Ishikawa (cell line): ENCODE measurements around the gene PCP4L1.

ENCODE experiments used
- CEBPB ChIP-seq: IDR thresholded peaks from 2 replicates; pipeline ENCODE4 v1.6.1; 2012
- CREB1 ChIP-seq: IDR thresholded peaks from 2 replicates; pipeline ENCODE4 v1.6.1; 2012; ENCODE audit warnings: low read depth
- EGR1 ChIP-seq: IDR thresholded peaks from 2 replicates; pipeline ENCODE4 v1.6.1; 2012
- EP300 ChIP-seq: IDR thresholded peaks from 2 replicates; pipeline ENCODE4 v1.6.1; 2012; ENCODE audit warnings: borderline replicate concordance
- FOXM1 ChIP-seq: IDR thresholded peaks from 2 replicates; pipeline ENCODE4 v1.6.1; 2012; ENCODE audit warnings: low read depth, borderline replicate concordance
- NFIC ChIP-seq: IDR thresholded peaks from 2 replicates; pipeline ENCODE4 v1.6.1; 2012
- RAD21 ChIP-seq: IDR thresholded peaks from 2 replicates; pipeline ENCODE4 v1.6.1; 2012; ENCODE audit warnings: low read depth
- TAF1 ChIP-seq: IDR thresholded peaks from 2 replicates; pipeline ENCODE4 v1.6.1; 2012; ENCODE audit warnings: low read depth, mild to moderate bottlenecking
- TCF12 ChIP-seq: IDR thresholded peaks from 2 replicates; pipeline ENCODE4 v1.6.1; 2012; ENCODE audit warnings: low read depth
- TEAD4 ChIP-seq: IDR thresholded peaks from 2 replicates; pipeline ENCODE4 v1.6.1; 2012
- USF1 ChIP-seq: IDR thresholded peaks from 2 replicates; pipeline ENCODE4 v1.6.1; 2012
- YY1 ChIP-seq: IDR thresholded peaks from 2 replicates; pipeline ENCODE4 v1.6.1; 2012; ENCODE audit warnings: low read depth
- ZBTB7A ChIP-seq: IDR thresholded peaks from 2 replicates; pipeline ENCODE4 v1.6.1; 2012; ENCODE audit warnings: low read depth
- TF ChIP-seq, protein P1 (sequence below): IDR thresholded peaks from 2 replicates; pipeline ENCODE4 v1.6.1; 2012; ENCODE audit warnings: low read depth, mild to moderate bottlenecking
- TF ChIP-seq, protein P2 (sequence below): IDR thresholded peaks from 2 replicates; pipeline ENCODE4 v1.6.1; 2012

The PCP4L1 gene

GRCh38 chr1:161265305-161265704, 6.8 kb downstream of the PCP4L1 start:
- TF ChIP-seq TCF12 (no peak), EP300 (no peak), NFIC (no peak), YY1 (no peak)
- TF ChIP-seq, protein P1, sequence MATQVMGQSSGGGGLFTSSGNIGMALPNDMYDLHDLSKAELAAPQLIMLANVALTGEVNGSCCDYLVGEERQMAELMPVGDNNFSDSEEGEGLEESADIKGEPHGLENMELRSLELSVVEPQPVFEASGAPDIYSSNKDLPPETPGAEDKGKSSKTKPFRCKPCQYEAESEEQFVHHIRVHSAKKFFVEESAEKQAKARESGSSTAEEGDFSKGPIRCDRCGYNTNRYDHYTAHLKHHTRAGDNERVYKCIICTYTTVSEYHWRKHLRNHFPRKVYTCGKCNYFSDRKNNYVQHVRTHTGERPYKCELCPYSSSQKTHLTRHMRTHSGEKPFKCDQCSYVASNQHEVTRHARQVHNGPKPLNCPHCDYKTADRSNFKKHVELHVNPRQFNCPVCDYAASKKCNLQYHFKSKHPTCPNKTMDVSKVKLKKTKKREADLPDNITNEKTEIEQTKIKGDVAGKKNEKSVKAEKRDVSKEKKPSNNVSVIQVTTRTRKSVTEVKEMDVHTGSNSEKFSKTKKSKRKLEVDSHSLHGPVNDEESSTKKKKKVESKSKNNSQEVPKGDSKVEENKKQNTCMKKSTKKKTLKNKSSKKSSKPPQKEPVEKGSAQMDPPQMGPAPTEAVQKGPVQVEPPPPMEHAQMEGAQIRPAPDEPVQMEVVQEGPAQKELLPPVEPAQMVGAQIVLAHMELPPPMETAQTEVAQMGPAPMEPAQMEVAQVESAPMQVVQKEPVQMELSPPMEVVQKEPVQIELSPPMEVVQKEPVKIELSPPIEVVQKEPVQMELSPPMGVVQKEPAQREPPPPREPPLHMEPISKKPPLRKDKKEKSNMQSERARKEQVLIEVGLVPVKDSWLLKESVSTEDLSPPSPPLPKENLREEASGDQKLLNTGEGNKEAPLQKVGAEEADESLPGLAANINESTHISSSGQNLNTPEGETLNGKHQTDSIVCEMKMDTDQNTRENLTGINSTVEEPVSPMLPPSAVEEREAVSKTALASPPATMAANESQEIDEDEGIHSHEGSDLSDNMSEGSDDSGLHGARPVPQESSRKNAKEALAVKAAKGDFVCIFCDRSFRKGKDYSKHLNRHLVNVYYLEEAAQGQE, result no peak
- TF ChIP-seq, protein P2, sequence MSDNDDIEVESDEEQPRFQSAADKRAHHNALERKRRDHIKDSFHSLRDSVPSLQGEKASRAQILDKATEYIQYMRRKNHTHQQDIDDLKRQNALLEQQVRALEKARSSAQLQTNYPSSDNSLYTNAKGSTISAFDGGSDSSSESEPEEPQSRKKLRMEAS, result no peak

- TF ChIP-seq TEAD4 (0 out of 2 replicates have a peak, but pooled peaks have one; percentile 13), ZBTB7A (no peak)
Measured at GRCh38 chr1:161266202-161266601, 7.7 kb downstream of the PCP4L1 start.

- no peak for TF ChIP-seq CREB1
- TF ChIP-seq TEAD4, result no peak
- no peak for TF ChIP-seq ZBTB7A
- TF ChIP-seq TAF1, result no peak
- no peak for TF ChIP-seq USF1
- TF ChIP-seq YY1, result no peak
- no peak for TF ChIP-seq RAD21
- TF ChIP-seq EP300, result no peak
Measured at GRCh38 chr1:161266836-161267235, 8.3 kb downstream of the PCP4L1 start.

GRCh38 chr1:161267321-161267720, 8.8 kb downstream of the PCP4L1 start:
- TF ChIP-seq TAF1 (no peak), USF1 (no peak), CREB1 (no peak), EP300 (no peak), RAD21 (no peak), NFIC (no peak), YY1 (no peak), ZBTB7A (no peak), EGR1 (no peak), TEAD4 (no peak), TCF12 (no peak), CEBPB (no peak), FOXM1 (no peak)
- TF ChIP-seq, protein P1, result no peak
- TF ChIP-seq, protein P2, result no peak

DNA sequence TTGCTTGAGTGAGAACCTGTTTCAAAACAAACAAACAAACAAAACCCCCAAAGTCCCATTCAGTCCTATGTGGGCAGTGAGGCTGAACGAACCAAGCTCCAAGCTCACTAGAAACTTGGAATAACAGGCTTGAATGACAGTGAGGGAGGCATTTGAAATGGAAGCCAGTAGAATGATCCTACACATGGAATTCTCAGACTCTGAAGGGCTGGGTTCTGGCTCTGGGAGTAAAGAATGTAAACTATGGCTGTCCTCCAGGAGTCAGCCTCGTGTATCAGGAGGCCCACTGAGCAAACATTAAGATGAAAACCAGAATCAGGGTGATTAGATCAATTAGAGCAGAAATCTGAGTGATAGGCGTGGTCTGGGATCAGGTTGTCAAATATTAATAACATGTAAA, 14.9 kb downstream of the PCP4L1 start:
- TF ChIP-seq, protein P2, result no peak
- TF ChIP-seq CREB1, result no peak
- TF ChIP-seq USF1, result no peak
- TF ChIP-seq EP300, result no peak
- no peak for TF ChIP-seq RAD21
- TF ChIP-seq ZBTB7A, result no peak
- TF ChIP-seq YY1, result no peak
- no peak for TF ChIP-seq TCF12
- no peak for TF ChIP-seq NFIC
- no peak for TF ChIP-seq EGR1
- TF ChIP-seq FOXM1, result no peak
- TF ChIP-seq, protein P1, result no peak
